B cell (primary cell): Measurements from ENCODE around the gene TMEM168. TPM values are rescaled to one million over a fixed set of nuclear protein-coding genes. Genes with fewer than 3 reads are reported as not detected.

Experiments used
- ATAC-seq: fragments of 200-7000 bp; cut with Tn5 transposase; one replicate; pipeline ENCODE4 v1.10.0; 2021; ENCODE audit warnings: low read depth, mild to moderate bottlenecking, moderate number of reproducible peaks, moderate library complexity
- CTCF ChIA-PET: fragments of 350-600 bp; sonication (Branson Sonifier 250); formaldehyde crosslinking; loops from one replicate; lab custom pipeline; 2021; ENCODE audit warnings: antibody characterized with exemption, inconsistent platforms; lab: Charles Lee
- POLR2A ChIA-PET: fragments of 350-600 bp; sonication (Branson Sonifier 250); formaldehyde crosslinking; loops from one replicate; lab custom pipeline; 2021; ENCODE audit warnings: antibody characterized with exemption; lab: Charles Lee
- DNase-seq: peaks from one replicate; pipeline ENCODE4 v3.0.0; 2013
- H2AFZ ChIP-seq: 2 replicates; pipeline ENCODE4 v1.6.1; 2012; ENCODE audit warnings: mild to moderate bottlenecking, low read depth, low read length; ENCODE audit not compliant: insufficient read depth, poor library complexity, severe bottlenecking
- H3K27ac ChIP-seq, 2 donors: 1 replicate in 1 of 2; 2 replicates in 1 of 2; pipeline ENCODE4 v1.5.1; 2012 to 2013; ENCODE audit warnings: low read length in 2 of 2, mild to moderate bottlenecking in 2 of 2, moderate library complexity in 1 of 2
- H3K27me3 ChIP-seq, 4 experiments: fragments of 200-600 bp in 1 of 4; sonication (generic) in 1 of 4; replicated peaks in 1 of 4; 1 replicate in 2 of 4; 2 replicates in 2 of 4; pipeline versions ENCODE4 v1.6.1 to v1.7.0; 2013 to 2016; ENCODE audit warnings: low read length in 3 of 4, mild to moderate bottlenecking in 2 of 4, mixed read lengths in 1 of 4, moderate library complexity in 1 of 4; ENCODE audit not compliant: insufficient read depth in 4 of 4, control insufficient read depth in 3 of 4; ENCODE audit errors: control extremely low read depth in 1 of 4
- H3K36me3 ChIP-seq, 2 experiments: replicated peaks in 1 of 2; 1 replicate in 1 of 2; 2 replicates in 1 of 2; pipeline versions ENCODE4 v1.6.1 to v1.7.1; 2013; ENCODE audit warnings: low read length in 1 of 2; ENCODE audit not compliant: insufficient read depth in 2 of 2, control insufficient read depth in 1 of 2; ENCODE audit errors: control extremely low read depth in 1 of 2, extremely low read depth in 1 of 2
- H3K4me1 ChIP-seq, 2 donors: fragments of 200-600 bp in 1 of 2; sonication (generic) in 1 of 2; 1 replicate in 1 of 2; 2 replicates in 1 of 2; pipeline versions ENCODE4 v1.5.1 to v1.6.1; 2013 to 2017; ENCODE audit warnings: low read length in 2 of 2; ENCODE audit not compliant: control insufficient read depth in 2 of 2, insufficient read depth in 2 of 2
- H3K4me2 ChIP-seq: replicated peaks from 2 replicates; pipeline ENCODE3; 2012; ENCODE audit warnings: mild to moderate bottlenecking, low read depth, low read length; ENCODE audit not compliant: poor library complexity, severe bottlenecking
- H3K4me3 ChIP-seq, 5 experiments: fragments of 200-600 bp in 1 of 5; sonication (generic) in 1 of 5; 1 replicate in 3 of 5; 2 replicates in 2 of 5; pipeline versions ENCODE4 v1.5.1 to v1.7.0; 2011 to 2016; ENCODE audit warnings: low read length in 4 of 5, mild to moderate bottlenecking in 4 of 5, low read depth in 2 of 5, control low read depth in 1 of 5, moderate library complexity in 1 of 5; ENCODE audit not compliant: insufficient read depth in 1 of 5; ENCODE audit errors: control extremely low read depth in 1 of 5, extremely low read depth in 1 of 5
- H3K79me2 ChIP-seq: fragments of 200-600 bp; sonication (generic); one replicate; pipeline ENCODE4 v1.6.0; 2016; ENCODE audit warnings: low read length; ENCODE audit not compliant: control insufficient read depth, insufficient read depth
- H3K9ac ChIP-seq: fragments of 200-600 bp; sonication (generic); 2 replicates; pipeline ENCODE4 v1.6.1; 2017; ENCODE audit warnings: mild to moderate bottlenecking, low read length, moderate library complexity
- H3K9me3 ChIP-seq, 3 donors: one replicate each; pipeline versions ENCODE4 v1.6.1 to v1.7.1; 2013; ENCODE audit warnings: low read length in 2 of 3; ENCODE audit not compliant: control insufficient read depth in 2 of 3, insufficient read depth in 1 of 3; ENCODE audit errors: control extremely low read depth in 1 of 3
- H4K20me1 ChIP-seq: 2 replicates; pipeline ENCODE4 v1.6.0; 2012; ENCODE audit warnings: mild to moderate bottlenecking, low read length; ENCODE audit not compliant: insufficient read depth, control insufficient read depth, poor library complexity, severe bottlenecking
- H3K27ac Mint-ChIP-seq: one replicate; pipeline ENCODE4 v1.8.0; 2021; ENCODE audit warnings: mixed read lengths
- H3K27me3 Mint-ChIP-seq: one replicate; pipeline ENCODE4 v1.8.0; 2021; ENCODE audit warnings: mixed read lengths
- H3K4me1 Mint-ChIP-seq: one replicate; pipeline ENCODE4 v1.8.0; 2021; ENCODE audit warnings: mixed read lengths
- H3K4me3 Mint-ChIP-seq: one replicate; pipeline ENCODE4 v1.8.0; 2021; ENCODE audit warnings: mixed read lengths
- H3K9me3 Mint-ChIP-seq: one replicate; pipeline ENCODE4 v1.8.0; 2022; ENCODE audit warnings: mixed read lengths; ENCODE audit not compliant: insufficient read depth
- CTCF ChIP-seq: fragments of 200-600 bp; IDR thresholded peaks from one replicate; pipeline ENCODE4 v1.8.0; 2022; ENCODE audit warnings: antibody characterized with exemption, mild to moderate bottlenecking
- EZH2 ChIP-seq: IDR thresholded peaks from 2 replicates; pipeline ENCODE4 v1.6.1; 2012; ENCODE audit warnings: borderline replicate concordance, low read depth, mild to moderate bottlenecking, moderate library complexity, low read length; ENCODE audit not compliant: insufficient read depth, poor library complexity, severe bottlenecking
- WGBS: methylation state at CpG from one replicate; pipeline ENCODE4 v1.1.5; 2013; ENCODE audit warnings: missing lambda C conversion rate; ENCODE audit not compliant: insufficient coverage; 5-methylcytosine and 5-hydroxymethylcytosine counted together
- intact Hi-C: fragments of 100-400 bp; cut with micrococcal nuclease; formaldehyde crosslinking; loops from one replicate; pipeline ENCODE4 v1.10.0; 2022
- polyA plus RNA-seq: library from polyadenylated mRNA; depleted of rRNA; stranded (reverse); fragments of >200 nt; gene quantifications from 2 replicates; pipeline ENCODE4 v1.2.3, GENCODE V29; 2012
- total RNA-seq, 2 donors: library from RNA; stranded (reverse); fragments of 120-200 nt in 1 of 2; gene quantifications; 1 replicate in 1 of 2; 2 replicates in 1 of 2; pipeline versions ENCODE4 v1.2.3 to v1.2.4, GENCODE V29; 2013 to 2022

Gene TMEM168
- total and polyA plus RNA-seq, 2 donors (not counting 1 experiment from before 2014, with no cell fraction given), result 12.7 to 31.8 TPM

- Mint-ChIP-seq H3K4me3 (no peak overlapping the region), H3K4me1 (no peaks in the 10 kb centered on the region)
- ATAC-seq, result no peak
These were observed 50.6 kb downstream of the TMEM168 start for GRCh38 chr7:112739436-112740180.

More at GRCh38 chr7:112739436-112740180, 50.6 kb downstream of the TMEM168 start:
- DNase-seq, result no peak
- no peaks in the 10 kb centered on the region for H3K9me3 Mint-ChIP-seq
- no peak overlapping the region for H3K27ac Mint-ChIP-seq
- no peak overlapping the region for H3K27ac ChIP-seq
- TF ChIP-seq CTCF, result no peak
- TF ChIP-seq EZH2, result no peak
- no peaks in the 10 kb centered on the region for H3K4me1 ChIP-seq
- H4K20me1 ChIP-seq, result no peaks in the 10 kb centered on the region
- no peak overlapping the region for H3K9ac ChIP-seq
- intact Hi-C loops, result no loop called here
- peaks cover 11% of the 10 kb centered on the region for H3K27me3 Mint-ChIP-seq
- no peak overlapping the region for H3K4me2 ChIP-seq
- ChIA-PET CTCF (no interaction called here), POLR2A (no interaction called here)
- WGBS, result 100% methylated on average over 3 of the region's 3 CpGs
- peaks cover 0 to 12% (median 3%) of the 10 kb centered on the region in 4 experiments for H3K27me3 ChIP-seq
- H3K9me3 ChIP-seq, result peaks cover 0 to 22% (median 11%) of the 10 kb centered on the region in 3 donors
- H3K36me3 ChIP-seq, result no peaks in the 10 kb centered on the region
- H2AFZ ChIP-seq, result no peak overlapping the region
- H3K4me3 ChIP-seq, result no peak overlapping the region
- no peaks in the 10 kb centered on the region for H3K79me2 ChIP-seq
